Stimulated activated CD4-positive, alpha-beta T cell treated with anti-CD3 and anti-CD28 coated beads, Interleukin-4, amount 100 ng/mL, for 24 hours (primary cell): ENCODE data around the gene WDR82.

Experiments
- DNase-seq: peaks from one replicate; pipeline ENCODE4 v3.0.0-alpha.2; 2020

Gene WDR82

DNA sequence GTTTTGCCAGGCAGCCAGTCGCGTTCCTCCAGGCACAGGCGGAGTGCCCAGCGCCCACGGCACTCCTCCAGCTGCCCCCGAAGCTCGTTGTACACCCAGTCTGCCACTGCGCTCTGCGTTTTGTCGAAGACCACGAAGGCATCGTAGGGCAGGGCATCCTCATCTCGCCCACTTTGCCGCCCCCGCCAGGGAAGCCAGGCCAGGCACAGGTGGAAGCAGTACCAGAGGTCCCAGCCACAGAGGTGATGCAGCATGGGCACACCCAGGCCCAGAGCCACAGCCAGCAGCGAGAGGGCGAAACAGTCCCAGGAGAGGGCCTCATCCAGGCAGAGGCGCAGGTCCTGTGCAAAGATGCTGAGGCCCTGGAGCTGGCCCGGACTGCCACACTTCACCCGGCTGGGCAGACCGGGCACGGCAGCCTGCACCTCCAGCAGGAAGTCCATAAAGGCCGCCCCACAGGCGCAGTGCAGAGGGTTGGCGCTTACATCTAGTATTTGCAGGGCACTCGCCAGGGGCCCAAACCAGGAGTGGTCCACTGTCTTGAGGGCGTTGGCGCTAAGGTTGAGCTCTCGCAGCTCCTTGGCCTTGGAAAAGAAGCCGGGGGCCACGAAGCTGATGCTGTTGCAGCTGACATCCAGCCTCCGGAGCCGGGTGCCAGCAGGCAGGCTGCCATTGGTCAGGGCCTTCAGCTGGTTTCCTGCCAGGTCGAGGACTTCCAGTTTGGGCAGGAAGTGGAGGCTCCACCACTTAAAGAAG is 56.7 kb downstream of the WDR82 start:
- peak; percentile 54 for DNase-seq

- DNase-seq = no peak
Observed at GRCh38 chr3:52221141-52221562, 57.3 kb downstream of the WDR82 start.

- peak; percentile 91 for DNase-seq
Observed at GRCh38 chr3:52220380-52221026, 57.9 kb downstream of the WDR82 start.

DNA sequence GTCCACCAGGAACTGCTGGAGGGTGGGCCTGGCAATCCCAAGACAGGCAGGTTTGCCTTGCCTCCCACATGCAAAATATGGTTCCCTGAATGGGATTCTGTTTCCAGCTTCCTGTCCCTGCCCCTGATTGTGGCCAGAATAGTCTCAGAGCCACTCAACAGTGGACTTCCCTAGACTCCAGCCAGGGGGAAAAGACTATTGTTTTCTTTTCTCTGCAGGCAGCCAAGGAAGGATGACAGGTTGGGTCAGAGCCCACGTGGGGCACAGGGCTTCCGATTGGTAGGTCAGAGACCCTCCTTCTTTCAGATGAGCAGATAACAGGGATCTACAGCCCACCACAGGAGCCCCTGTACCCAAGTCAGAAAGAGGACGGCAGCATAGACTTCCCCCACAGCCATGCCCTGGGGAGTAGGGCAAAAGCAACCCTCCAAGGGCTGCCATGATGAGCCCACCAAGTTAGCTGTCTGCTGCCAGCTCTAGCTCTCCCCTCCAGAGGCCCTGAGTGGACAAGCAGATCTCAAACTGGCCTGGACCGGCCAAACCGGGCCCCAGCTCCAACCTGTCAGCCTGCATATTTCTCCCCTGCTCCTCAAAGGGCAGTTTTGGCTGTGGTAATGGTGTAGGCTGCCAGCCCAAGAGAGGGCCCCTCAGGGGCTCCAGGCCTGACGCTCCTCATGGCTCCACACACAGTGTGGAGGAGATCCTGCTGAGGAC is 59.4 kb downstream of the WDR82 start:
- no peak for DNase-seq

GRCh38 chr3:52218454-52218853 is 60.0 kb downstream of the WDR82 start:
- DNase-seq = no peak

DNA sequence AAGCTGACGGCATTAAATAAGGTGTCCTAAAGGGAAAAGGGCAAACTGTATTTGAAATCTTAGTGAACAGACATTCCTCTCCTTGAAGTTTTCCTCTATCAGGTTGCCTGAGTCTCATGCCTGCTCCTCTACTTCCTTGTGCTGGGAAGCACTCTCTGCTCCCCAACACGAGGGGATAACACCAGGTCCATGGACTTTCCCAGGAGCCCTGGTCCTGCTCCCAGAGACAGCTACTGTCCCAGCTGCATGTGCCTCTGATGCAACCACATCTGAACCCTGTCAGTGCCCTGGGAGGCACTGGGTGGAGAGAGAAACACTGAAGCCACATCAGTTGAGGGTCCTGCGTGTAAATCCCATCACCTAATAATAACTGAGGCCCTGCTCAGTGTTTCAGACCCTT is 60.4 kb downstream of the WDR82 start:
- DNase-seq = no peak

GRCh38 chr3:52217409-52217805 is 61.0 kb downstream of the WDR82 start:
- DNase-seq = no peak

DNA sequence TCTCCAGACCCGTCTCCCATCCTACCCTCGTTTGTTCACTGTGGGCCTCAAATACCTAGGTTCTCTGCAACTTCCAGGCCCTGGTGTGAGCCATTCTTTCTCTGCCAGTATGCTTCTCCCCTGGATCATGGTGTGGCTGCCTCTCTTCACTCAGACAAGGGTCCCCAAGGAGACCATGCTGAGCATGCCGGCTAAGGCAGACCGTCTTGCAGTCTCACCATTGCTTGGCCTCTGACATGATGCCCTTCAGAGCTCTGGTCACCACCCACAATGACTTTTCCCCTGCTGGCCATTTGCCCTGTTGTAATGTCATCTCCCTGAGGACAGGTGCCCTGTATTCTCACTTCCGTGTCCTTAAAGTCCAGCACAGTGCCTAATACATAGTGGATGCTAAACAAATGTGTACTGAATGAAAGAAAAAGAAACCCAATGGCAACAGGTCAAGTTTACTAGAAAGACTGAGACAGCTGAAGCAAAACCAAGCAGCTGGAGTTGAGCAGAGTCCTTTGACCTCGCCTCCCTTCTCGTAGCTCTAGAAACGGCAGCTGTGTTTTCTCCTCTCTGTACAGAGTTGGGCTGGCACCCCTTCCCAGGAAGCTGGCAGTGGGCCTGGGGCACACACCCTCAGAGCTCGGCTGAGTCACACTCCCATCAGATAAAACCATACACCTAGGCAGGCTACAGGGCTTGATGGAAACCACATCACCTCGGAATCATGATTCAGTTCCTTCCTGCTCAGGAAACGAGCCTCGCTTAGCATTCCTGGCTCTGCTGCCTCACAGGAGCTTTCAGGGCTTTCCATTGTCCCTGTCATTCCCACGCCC is 61.7 kb downstream of the WDR82 start:
- peak; percentile 57 for DNase-seq

- DNase-seq = no peak
Observed at GRCh38 chr3:52215351-52215750, 63.1 kb downstream of the WDR82 start.

DNA sequence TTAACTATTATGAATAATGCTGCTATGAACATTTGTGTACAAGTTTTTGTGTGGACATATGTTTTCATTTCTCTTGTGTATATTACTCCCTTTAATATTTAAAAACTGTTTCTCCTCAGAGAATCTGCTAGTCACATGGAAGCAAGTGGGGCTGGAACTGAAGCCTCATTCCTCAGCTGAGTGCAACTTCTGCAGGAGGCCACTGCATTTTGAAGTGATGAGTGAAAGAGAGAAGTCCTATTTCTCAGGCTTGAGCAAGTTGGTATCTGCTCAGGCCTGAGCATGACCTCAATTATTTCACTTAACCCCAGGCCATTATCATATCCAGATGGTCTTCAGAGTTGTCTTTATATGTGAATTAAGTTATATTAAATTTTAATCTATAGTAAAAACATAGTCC is 64.5 kb downstream of the WDR82 start:
- no peak for DNase-seq

GRCh38 chr3:52213005-52213404 is 65.4 kb downstream of the WDR82 start:
- no peak for DNase-seq

- no peak for DNase-seq
Observed at GRCh38 chr3:52211268-52211891, 67.1 kb downstream of the WDR82 start.

DNA sequence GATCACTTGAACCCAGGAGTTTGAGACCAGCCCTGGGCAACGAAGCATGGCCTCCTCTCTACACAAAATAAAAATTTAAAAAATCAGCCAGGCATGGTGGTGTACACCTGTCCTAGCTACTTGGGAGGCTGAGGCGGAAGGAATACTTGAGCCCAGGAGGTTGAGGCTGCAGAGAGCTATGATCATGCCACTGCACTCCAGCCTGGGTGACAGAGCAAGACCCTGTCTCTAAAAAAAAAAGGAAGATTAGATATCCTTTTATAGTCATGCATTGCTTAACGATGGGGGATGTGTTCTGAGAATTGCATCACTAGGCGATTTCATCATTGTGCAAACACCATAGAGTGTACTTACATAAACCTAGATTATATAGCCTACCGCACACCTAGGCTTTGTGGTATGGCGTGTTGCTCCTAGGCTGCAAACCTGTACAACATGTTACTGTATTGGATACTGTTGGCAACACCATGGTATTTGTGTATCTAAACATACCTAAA is 67.9 kb downstream of the WDR82 start:
- DNase-seq = no peak

GRCh38 chr3:52210037-52210436 is 68.4 kb downstream of the WDR82 start:
- no peak for DNase-seq

DNA sequence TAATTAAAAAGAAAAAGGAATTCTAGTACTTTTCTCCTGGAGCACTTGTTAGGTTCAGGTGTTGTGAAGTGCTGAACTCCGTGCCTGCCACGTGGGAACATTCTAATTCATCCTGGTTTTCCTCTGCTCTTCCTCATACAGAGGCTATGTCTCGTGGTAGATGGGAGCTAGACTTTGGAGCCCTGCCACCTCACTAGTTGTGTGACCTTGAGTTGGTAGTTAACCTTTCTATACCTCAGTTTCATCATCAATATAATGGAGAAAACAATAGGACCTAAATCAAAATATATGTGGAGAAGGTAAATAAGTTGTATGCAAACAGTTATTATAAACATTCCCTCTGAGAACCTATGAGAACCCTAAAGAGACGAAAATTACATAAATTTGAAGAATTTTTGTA is 69.9 kb downstream of the WDR82 start:
- DNase-seq = no peak

GRCh38 chr3:52205727-52206372 is 72.6 kb downstream of the WDR82 start:
- no peak for DNase-seq
